ENCODE results near the gene MXI1.
"Not testable (repeated sequence)": the region's sequence is repeated elsewhere in the genome, so short reads cannot be mapped to it uniquely, and the experiment has no call there.

MXI1 gene

DNA sequence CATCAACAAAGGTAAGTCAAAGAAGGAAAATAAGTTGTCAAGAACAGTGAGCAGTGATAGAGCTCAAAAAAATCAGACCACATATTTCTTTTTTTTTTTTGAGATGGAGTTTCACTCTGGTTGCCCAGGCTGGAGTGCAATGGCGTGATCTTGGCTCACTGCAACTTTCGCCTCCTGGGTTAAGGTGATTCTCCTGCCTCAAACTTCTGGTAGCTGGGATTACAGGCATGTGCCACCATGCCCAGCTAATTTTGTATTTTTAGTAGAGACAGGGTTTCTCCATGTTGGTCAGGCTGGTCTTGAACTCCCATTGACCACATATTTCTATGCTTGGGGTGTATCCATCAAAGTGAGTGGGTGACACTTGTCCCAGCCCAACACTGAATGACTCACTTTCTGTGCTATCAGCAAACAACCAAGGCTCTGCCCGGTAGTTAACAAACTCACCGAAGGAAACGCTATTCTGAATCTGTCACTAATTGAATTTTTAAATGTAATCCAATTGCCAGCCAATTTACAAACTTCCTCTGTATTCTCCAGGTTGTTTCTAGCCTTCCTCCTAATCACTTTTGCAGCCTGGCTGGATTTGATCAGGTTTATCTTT, 116.9 kb downstream of the MXI1 start:
- TF ChIP-seq, protein P1, sequence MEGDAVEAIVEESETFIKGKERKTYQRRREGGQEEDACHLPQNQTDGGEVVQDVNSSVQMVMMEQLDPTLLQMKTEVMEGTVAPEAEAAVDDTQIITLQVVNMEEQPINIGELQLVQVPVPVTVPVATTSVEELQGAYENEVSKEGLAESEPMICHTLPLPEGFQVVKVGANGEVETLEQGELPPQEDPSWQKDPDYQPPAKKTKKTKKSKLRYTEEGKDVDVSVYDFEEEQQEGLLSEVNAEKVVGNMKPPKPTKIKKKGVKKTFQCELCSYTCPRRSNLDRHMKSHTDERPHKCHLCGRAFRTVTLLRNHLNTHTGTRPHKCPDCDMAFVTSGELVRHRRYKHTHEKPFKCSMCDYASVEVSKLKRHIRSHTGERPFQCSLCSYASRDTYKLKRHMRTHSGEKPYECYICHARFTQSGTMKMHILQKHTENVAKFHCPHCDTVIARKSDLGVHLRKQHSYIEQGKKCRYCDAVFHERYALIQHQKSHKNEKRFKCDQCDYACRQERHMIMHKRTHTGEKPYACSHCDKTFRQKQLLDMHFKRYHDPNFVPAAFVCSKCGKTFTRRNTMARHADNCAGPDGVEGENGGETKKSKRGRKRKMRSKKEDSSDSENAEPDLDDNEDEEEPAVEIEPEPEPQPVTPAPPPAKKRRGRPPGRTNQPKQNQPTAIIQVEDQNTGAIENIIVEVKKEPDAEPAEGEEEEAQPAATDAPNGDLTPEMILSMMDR (IDR thresholded peaks at IDR 0.05; ENCODE audit: control extremely low read depth, extremely low read depth, low read depth, missing control alignments) = no peak
- POLR2A ChIA-PET = no interaction called here
- CTCF ChIA-PET = interaction anchor here (1.3 to 5.9 kb wide), 10 partner anchors 7 to 275 kb away, joined by 3 to 38 read pairs (median 5); no protein-coding TSS in a partner anchor
- peak; percentile 29 for DNase-seq (ENCODE audit: extremely low spot score)

DNA sequence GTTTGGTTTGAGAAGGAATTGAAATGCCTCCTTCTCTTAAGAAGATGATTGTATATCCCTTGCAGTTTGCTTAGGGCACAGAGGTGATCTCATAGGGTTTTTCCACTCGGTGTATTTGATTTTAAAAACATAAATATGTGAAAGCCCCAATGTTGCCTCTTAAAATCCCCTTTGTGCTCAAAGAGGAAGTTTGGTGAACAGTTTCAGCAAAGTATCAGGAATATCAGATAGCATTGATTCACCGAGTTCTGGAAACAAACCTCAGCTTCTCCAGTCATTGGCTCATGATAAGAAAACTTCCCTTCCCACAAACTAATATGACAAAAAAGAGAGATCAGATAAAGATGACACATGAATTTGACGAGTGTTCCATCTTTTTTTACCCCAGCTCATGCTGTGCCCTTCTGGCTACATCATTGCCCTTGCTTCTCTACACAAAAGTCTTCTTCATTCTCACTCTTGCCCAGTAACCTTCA, 117.4 kb downstream of the MXI1 start:
- POLR2A ChIA-PET = no interaction called here
- CTCF ChIA-PET = interaction anchor here (1.0 to 5.9 kb wide), 10 partner anchors 8 to 222 kb away, joined by 4 to 38 read pairs (median 6); no protein-coding TSS in a partner anchor
- peak; percentile 51 for DNase-seq (ENCODE audit: extremely low spot score)
- TF ChIP-seq, protein P1 (IDR thresholded peaks at IDR 0.05; ENCODE audit: control extremely low read depth, extremely low read depth, low read depth, missing control alignments) = no peak

DNA sequence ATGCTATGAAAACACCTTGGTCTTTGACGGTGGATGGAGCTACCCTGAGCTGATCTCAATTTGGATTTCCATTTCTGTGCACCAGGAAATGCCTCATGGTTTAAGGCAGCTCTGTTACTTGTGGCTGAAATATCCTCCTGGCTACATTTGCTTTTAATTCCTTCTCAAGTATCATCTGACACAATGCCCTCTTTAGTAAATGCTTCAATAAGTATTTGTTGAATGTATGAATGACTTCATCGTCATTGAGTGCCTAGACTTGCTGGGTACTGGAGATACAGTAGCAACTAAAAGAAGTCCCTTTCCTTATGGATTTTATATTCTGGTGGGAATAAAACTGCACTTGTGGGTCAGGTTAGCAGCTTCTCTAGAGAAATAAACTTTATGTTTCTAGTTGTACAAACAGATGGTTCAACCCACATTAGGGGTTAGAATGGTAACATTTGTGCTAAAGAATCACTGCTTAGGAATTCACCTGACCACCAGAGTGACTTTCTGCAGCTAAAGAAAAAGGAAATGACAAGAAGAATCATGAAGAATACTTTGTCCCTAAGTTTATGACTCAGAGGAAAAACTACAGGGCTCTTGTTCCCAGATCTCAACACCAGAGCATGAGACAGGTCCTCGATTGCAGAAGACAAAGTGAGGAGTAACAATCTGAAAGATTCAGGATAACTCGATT, 119.1 kb downstream of the MXI1 start:
- TF ChIP-seq, protein P1 (IDR thresholded peaks at IDR 0.05; ENCODE audit: control extremely low read depth, extremely low read depth, low read depth, missing control alignments) = no peak
- DNase-seq (ENCODE audit: extremely low spot score) = peak; percentile 32
- ChIA-PET CTCF (interaction anchor here (0.6 to 5.9 kb wide), 13 partner anchors 8 to 232 kb away, joined by 3 to 38 read pairs (median 4); no protein-coding TSS in a partner anchor), POLR2A (no interaction called here)

DNA sequence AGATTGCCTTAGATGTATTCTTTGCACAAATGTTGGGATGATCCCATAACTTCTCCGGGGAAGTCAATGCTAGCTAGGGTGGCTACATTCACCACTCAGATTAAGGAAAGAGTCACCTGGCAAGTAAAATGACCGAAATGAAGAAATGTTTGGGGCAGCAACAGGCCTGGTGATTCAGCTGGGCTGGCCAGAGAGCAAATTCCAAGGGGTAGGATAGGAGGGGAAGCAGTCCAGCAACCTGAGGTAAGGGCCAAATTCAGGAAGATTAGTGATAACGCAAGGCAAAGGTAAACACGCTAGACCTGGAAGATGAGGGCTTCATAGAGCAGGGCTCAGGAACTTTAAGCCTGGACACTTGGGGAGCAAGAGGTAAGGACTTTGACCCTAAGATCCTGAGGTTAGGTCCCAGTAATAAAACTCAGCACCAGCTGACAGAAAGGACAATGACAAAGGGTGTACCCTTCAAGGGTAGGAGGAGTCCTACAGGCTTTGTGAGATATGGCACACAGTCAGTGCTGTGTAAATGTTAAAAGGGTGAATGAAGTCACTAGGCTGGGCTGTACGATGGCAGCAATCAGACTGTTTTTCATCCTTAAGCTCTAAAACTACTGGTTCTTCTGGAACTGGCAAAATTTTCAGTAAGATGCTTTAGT, 120.0 kb downstream of the MXI1 start:
- POLR2A ChIA-PET = no interaction called here
- DNase-seq (ENCODE audit: extremely low spot score) = no peak
- TF ChIP-seq, protein P1 (IDR thresholded peaks at IDR 0.05; ENCODE audit: control extremely low read depth, extremely low read depth, low read depth, missing control alignments) = no peak
- CTCF ChIA-PET = interaction anchor here (1.3 to 5.9 kb wide), 9 partner anchors 7 to 88 kb away, joined by 3 to 38 read pairs (median 5); no protein-coding TSS in a partner anchor

DNA sequence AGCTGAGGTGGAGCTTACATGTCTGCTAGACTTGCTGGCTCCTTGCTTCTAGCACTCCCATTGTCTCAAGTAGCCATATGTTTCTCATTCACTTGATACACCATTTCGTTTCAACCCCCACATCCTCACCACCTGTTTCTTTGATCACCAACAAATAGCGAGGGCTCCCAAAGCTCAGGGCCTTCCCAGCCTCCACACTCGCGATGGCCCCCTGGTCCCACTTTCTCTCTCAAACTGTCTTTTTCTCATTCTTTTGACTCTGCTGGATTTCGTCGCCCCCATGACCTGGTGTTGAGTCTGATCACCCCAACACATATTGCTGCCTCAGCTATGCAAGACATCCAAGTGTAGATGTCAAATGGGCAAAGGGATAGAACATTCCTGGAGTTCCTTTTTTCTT, 123.3 kb downstream of the MXI1 start:
- ChIA-PET CTCF (interaction anchor here (1.5 to 5.8 kb wide), 2 partner anchors 12 to 23 kb away, joined by 3 to 44 read pairs; no protein-coding TSS in a partner anchor), POLR2A (no interaction called here)
- TF ChIP-seq, protein P1 (IDR thresholded peaks at IDR 0.05; ENCODE audit: control extremely low read depth, extremely low read depth, low read depth, missing control alignments) = no peak
- no peak for DNase-seq (ENCODE audit: extremely low spot score)

DNA sequence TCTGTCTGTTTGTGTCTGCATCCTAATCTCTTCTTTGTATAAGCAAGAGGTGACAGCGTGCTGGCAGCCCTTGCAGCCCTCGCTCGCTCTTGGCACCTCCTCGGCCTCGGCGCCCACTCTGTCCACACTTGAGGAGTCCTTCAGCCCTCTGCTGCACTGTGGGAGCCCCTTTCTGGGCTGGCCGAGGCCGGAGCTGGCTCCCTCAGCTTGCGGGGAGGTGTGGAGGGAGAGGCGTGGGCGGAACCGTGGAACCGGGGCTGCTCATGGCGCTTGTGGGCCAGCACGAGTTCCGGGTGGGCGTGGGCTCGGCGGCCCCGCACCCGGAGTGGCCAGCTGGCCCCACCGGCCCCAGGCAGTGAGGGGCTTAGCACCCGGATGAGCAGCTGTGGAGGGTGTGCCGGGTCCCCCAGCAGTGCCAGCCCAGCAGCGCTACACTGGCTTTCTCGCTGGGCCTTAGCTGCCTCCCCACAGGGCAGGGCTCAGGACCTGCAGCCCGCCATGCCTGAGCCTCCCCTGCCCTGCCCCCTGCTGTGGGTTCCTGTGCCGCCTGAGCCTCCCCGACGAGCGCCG, 123.9 kb downstream of the MXI1 start:
- ChIA-PET CTCF (interaction anchor here (0.6 to 5.8 kb wide), 4 partner anchors 12 to 215 kb away, joined by 3 to 44 read pairs (median 3); no protein-coding TSS in a partner anchor), POLR2A (interaction anchor here (0.6 kb wide), 1 partner anchor 48 kb away, joined by 3 read pairs; no protein-coding TSS in a partner anchor)

More for the DNA sequence above, 123.9 kb downstream of the MXI1 start:
- DNase-seq (ENCODE audit: extremely low spot score) = not testable (repeated sequence)

Measured in GM10248 (cell line).